Measurements from ENCODE around the gene SLC30A5. TPM values are rescaled to one million over a fixed set of nuclear protein-coding genes. Genes with fewer than 3 reads are reported as not detected.
"Not testable (repeated sequence)": the region's sequence is repeated elsewhere in the genome, so short reads cannot be mapped to it uniquely, and the experiment has no call there.

Gene SLC30A5
- total RNA-seq, 3 donors from 2014 or later = 42.9 to 63.2 (median 52.4) TPM

DNA sequence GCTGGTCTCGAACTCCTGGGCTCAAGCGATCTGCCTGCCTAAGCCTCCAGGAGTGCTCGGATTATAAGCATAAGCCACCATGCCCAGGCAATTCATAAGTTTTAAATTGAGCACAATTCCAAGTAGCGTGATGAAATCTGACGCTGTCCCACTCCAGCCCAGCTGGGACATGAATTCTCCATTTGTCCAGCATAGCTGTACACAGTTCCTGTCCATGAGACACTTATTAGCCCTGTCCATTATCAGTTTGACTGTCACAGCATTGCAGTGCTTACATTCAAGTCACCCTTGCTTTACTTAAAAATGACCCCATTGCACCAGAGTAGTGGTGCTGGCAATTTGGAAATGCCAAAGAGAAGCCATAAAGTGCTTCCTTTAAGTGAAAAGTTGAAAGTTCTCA is 7.6 kb upstream of the SLC30A5 start:
- intact Hi-C loops (cut with DNase I; ENCODE audit: low total_unique reads) = no loop called here
- H3K36me3 ChIP-seq = no peaks in the 10 kb centered on the region

DNA sequence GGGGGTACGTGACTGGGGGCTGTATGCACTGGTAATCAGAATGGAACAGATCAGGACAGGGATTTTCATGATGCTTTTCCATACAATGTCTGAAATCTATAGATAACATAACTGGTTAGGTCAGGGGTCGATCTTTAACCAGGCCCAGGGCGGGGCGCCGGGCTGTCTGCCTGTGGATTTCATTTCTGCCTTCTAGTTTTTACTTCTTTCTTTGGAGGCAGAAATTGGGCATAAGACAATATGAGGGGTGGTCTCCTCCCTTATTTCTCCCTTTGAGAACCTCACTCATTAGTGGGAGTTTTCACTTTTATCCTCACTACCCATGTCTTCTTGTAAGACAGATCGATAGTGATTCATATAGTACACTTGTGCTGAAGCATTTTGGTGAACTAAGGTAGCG is 5.8 kb upstream of the SLC30A5 start:
- H3K4me1 ChIP-seq; H3K27me3 ChIP-seq; H3K4me3 ChIP-seq; H3K27ac ChIP-seq; H3K9me3 ChIP-seq; intact Hi-C loops (cut with DNase I; ENCODE audit: low total_unique reads); DNase-seq (ENCODE audit: low spot score in 2 of 2); H3K36me3 ChIP-seq: not testable (repeated sequence)

More for the DNA sequence above, 7.6 kb upstream of the SLC30A5 start:
- no peaks in the 10 kb centered on the region for H3K27me3 ChIP-seq
- H3K4me3 ChIP-seq = no peak overlapping the region
- no peak overlapping the region for H3K27ac ChIP-seq
- no peak for DNase-seq (ENCODE audit: low spot score in 2 of 2)
- TF ChIP-seq POLR2A (IDR thresholded peaks at IDR 0.05) (no peak), CTCF (IDR thresholded peaks at IDR 0.05) (no peak), POLR2AphosphoS5 (IDR thresholded peaks at IDR 0.05) (no peak)
- no peaks in the 10 kb centered on the region for H3K9me3 ChIP-seq
- no peaks in the 10 kb centered on the region for H3K4me1 ChIP-seq

- no peak overlapping the region for H3K27ac ChIP-seq
- no peak for DNase-seq (ENCODE audit: low spot score in 2 of 2)
- TF ChIP-seq POLR2A (IDR thresholded peaks at IDR 0.05) (no peak), POLR2AphosphoS5 (IDR thresholded peaks at IDR 0.05) (no peak), CTCF (IDR thresholded peaks at IDR 0.05) (no peak)
- H3K36me3 ChIP-seq = no peaks in the 10 kb centered on the region
- no peak overlapping the region for H3K4me3 ChIP-seq
- intact Hi-C loops (cut with DNase I; ENCODE audit: low total_unique reads) = no loop called here
- H3K4me1 ChIP-seq = peaks cover 0 to under 1% of the 10 kb centered on the region in 2 donors
- H3K9me3 ChIP-seq = no peaks in the 10 kb centered on the region
- H3K27me3 ChIP-seq = no peaks in the 10 kb centered on the region
These were observed 3.7 kb upstream of the SLC30A5 start for GRCh38 chr5:69090158-69090557.

DNA sequence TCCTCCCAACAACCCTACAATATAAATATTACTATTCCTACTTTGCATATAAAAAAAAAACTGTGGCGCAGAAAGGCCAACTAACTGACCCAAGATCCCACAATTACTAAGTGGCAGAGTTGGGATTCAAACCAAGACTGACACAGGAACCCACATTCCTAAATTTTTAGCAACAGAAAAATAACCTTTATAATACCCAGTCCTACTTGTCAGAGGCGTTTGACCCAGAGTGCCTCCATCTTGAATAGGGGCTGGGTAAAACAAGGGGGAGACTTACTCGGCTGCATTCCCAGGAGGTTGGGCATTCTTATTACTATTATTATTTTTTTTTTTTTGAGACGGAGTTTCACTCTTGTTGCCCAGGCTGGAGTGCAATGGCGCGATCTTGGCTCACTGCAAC is 2.0 kb upstream of the SLC30A5 start:
- no peak overlapping the region for H3K4me3 ChIP-seq
- intact Hi-C loops (cut with DNase I; ENCODE audit: low total_unique reads) = no loop called here
- H3K36me3 ChIP-seq = no peaks in the 10 kb centered on the region
- DNase-seq (ENCODE audit: low spot score in 2 of 2) = no peak
- H3K27ac ChIP-seq = no peak overlapping the region
- TF ChIP-seq POLR2AphosphoS5 (IDR thresholded peaks at IDR 0.05) = no peak
- no peak for TF ChIP-seq POLR2A (IDR thresholded peaks at IDR 0.05)
- TF ChIP-seq CTCF (IDR thresholded peaks at IDR 0.05) = no peak
- peaks cover 0 to 4% of the 10 kb centered on the region in 2 donors for H3K4me1 ChIP-seq
- no peaks in the 10 kb centered on the region for H3K9me3 ChIP-seq
- no peaks in the 10 kb centered on the region for H3K27me3 ChIP-seq

DNA sequence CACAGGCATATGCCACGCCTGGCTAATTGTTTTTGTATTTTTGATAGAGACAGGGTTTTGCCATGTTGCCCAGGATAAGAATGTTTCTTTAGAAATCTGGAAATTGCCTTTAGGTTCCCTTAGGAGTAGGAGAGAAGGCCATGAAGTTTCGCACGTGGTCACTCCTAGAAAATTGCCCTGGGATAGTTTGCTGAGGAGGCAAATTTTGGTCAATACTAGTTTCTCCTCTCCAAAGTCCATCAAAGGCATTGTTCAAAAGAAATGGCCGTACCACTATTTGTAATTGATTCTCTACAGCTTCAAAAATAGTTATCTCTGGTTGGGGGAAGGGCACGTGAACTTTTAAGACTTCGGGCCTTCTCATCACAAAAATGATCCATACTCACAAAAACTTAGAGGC is 845 bp upstream of the SLC30A5 start:
- no peak for DNase-seq (ENCODE audit: low spot score in 2 of 2)
- Histone ChIP-seq H3K27ac (no peak overlapping the region), H3K27me3 (no peaks in the 10 kb centered on the region), H3K4me1 (peaks cover 0 to 4% of the 10 kb centered on the region in 2 donors), H3K9me3 (no peaks in the 10 kb centered on the region), H3K36me3 (no peaks in the 10 kb centered on the region), H3K4me3 (no peak overlapping the region)
- intact Hi-C loops (cut with DNase I; ENCODE audit: low total_unique reads) = no loop called here
- TF ChIP-seq CTCF (IDR thresholded peaks at IDR 0.05) (no peak), POLR2AphosphoS5 (IDR thresholded peaks at IDR 0.05) (no peak), POLR2A (IDR thresholded peaks at IDR 0.05) (no peak)

GRCh38 chr5:69099302-69099701 is 5.5 kb downstream of the SLC30A5 start:
- intact Hi-C loops (cut with DNase I; ENCODE audit: low total_unique reads) = loop anchor here (5.0 kb wide), 1 partner anchor 1332 kb away; no protein-coding TSS in a partner anchor
- no peak overlapping the region for H3K4me3 ChIP-seq
- no peaks in the 10 kb centered on the region for H3K9me3 ChIP-seq
- peaks cover 0 to 4% of the 10 kb centered on the region in 2 donors for H3K4me1 ChIP-seq
- H3K27ac ChIP-seq = no peak overlapping the region
- TF ChIP-seq CTCF (IDR thresholded peaks at IDR 0.05) (no peak), POLR2AphosphoS5 (IDR thresholded peaks at IDR 0.05) (no peak), POLR2A (IDR thresholded peaks at IDR 0.05) (no peak)
- no peaks in the 10 kb centered on the region for H3K36me3 ChIP-seq
- DNase-seq (ENCODE audit: low spot score in 2 of 2) = no peak
- H3K27me3 ChIP-seq = no peaks in the 10 kb centered on the region
